ENCODE results near the gene CELF2.

The CELF2 gene

DNA sequence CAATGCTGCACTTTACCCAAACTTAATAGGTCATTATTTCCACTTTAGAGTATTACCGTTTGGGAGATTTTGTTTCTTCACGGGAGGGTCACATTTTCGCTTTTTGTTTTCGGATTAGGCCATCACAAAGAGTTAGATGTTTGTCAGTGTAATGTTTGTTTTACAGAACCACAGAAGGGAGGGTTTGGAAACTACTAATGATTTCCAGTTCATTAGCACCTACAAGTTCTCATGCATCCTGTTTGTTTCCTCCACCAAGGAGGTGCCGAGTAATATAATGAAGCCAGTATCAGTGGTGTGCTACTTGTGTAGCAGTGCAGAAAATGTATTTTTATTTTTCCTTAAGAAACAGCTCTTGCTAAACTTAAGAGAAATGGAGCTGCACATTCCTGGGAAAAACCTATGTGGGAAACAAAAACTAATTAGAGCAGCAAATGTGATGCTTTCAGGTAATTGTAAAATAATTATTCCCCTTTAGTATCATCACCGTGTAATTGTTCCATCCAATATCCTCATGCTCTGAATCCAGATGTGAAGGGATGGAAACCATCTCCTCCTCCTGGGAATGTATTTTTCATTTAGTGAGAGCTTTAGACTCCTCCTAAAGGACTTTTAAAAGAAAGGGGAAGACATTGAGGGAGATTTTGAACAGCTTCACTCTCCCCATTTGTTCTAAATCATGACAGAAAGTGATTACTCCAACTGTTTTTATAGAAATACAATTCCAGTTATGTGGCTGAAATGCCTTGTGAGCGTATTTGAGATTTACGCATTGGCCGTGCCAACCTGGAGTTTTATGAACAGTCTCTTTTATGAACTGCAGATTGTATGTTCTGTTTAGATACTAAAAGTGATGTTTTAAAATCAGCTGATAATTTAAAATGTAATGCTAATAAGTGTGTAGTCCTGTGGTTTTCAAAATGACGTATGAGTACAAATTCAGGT lies 5.6 kb downstream of the CELF2 start:
- DNase-seq: no peak

DNA sequence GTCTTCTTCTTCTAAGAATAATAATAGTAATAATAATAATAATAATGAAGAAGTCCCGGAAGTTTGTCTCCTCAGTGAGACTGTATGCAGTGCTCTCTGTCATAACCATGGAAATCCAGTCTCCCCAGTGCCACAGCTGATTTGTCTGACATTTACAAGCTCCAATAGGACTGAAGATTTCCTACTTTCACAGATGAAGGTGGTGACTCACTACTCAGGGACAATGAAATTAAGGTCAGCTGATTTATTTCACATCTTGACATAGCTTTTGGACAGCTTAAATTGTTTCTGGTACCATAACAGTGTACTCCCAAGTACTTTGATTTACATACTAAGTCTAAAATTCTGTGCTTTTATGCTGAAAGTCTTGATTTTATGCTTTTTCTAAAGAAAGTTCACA lies 6.9 kb downstream of the CELF2 start:
- DNase-seq: no peak

DNA sequence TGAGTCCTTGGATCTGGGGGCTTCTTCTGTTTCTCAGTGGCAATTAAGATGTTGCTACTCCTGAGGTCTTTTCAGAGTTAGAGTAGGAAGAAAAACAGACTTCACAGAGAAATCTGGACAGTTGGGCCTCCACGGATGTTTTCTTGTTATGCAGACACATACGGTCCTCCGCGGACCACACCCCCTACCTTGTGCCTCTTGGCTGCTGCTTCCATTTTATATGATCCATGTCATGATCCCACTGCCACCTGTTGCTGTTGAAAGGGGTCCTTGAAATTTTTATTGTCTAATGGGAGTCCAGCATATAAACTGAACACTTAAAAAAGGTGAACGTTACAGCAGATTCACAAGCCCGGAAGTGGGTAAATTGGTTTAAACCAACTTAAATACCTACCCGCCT lies 8.3 kb downstream of the CELF2 start:
- DNase-seq: no peak

DNA sequence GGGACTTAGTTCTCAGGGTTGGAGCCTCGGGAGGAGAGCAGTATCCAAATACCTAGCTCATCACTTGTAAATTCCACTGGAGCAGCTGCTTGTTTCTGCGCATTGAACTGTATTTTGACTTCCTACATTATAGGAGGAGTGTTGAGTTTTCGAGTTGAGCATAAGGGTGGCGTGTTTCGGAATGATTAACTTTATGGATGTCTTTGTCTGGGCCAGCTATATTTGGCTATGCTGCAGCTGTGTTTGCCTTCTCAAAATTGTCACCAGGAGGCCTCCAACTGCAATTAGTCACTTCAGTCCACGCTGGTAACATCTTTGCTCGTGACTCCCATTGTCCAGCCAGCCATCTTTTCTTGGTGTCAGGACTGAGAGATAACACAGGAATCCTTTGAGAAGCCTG lies 9.1 kb downstream of the CELF2 start:
- DNase-seq: no peak

DNA sequence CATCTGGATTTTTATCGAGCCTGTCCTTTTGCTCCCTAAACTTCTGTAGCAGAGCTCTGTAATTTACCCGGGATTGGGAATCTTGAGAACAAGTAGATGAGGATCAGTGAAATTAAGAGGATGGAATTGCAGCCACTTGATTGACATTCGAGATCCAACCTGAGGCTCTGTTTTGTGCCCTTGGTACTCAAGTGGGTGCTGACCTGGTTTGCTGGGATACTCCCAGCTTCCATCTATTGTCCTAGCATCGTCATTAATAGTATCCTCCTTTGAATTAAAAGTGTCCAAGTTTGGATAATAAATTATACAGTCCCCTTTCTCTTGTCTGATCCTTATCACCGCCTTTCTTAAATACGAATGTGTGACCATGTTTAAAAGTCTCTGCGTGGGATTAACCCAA lies 17.1 kb downstream of the CELF2 start:
- DNase-seq: no peak

DNA sequence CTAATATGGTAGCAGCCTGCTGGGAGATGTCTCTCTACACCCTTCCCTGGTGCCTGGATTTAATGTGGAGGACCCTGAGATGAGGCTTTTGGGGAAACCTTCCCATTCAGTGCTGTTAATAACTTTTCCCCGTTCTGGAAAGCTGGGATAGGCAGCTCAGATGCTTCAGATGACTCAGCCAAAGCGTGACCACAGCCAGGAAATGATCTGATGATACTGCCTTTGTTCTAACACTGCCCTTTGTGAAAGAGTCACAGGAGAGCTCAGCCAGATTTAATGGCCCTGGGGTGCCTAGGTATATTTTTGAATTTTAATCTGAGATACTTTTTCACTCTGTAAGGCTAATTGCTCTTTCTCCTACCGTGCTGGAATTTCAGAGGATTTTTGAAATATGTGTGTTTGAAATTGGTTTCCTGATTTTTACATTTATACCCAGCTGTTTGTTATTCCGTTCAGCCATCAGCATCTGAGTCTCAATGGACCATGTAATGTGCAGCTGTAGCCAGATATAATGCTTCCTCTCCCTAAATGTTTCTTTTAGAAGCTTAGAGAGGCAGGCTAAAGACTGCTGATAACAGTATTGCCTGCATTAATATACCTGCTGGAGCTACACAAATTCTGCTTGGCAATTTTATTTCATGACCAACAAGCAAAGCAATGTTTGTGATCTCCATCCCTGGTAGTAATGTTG lies 17.8 kb downstream of the CELF2 start:
- DNase-seq: no peak

DNA sequence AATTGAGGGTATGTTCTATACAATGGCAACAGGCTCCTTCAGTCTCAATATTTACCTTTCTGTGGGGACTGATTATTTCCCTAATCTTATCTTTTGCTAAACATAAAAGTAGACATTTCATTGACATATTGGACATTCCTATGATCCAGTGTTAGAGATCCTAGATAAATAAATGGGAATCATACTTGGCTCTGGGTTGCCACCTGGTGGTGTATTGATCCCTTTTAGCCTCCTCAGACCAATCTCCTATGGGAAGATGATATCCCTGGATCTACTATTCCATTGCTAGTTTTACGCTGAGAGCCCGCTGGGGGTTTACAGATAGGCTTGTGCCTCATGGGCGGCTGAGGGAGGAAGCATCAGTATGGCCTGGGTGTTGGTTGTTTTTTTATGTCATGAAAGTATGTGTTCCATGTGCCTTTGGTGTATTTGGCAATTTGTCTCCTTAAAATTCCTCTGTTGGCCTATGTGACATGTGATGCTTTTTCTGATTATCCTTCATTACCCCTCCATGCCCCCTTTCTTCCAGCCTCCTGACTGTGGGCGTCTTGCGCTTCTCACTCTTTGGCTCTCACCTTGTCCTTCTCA lies 18.8 kb downstream of the CELF2 start:
- no peak for DNase-seq

DNA sequence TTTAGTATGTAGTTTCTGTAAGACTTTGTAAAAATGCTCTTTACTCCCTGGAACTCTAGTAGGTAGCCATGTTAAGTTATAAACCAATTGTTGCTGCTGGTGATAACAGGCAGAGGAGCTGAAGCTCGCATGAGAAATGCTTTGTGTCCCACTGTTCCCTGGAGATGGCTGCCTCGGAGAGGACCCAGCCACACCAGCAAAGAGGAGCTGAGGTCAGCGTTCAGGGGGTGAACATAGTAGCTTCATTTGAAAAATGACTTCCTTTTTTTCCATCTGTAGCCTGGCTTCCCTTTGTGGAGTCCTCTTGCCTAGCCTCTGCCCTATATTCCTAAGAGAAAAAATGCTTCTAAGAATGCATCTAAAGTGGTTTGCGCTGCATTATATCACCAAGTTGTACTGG lies 20.3 kb downstream of the CELF2 start:
- no peak for DNase-seq

DNA sequence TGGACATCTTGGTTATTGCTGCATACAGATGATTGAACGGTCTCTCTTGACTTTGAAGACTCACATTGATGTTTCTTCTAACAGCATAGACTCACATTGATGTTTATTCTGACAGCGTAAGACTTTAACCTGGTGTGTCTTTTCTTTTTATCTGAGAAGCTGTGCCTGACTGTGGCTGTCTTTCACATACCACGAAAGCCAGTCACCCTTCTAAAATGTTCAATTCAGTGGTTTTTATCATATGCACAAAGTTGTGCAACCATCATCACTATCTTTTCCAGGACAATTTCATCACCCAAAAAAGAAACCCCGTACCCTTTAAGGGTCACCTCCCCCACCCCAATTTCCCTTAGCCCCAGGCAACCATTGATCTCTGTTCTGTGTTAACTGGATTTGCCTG lies 24.7 kb downstream of the CELF2 start:
- DNase-seq: no peak

DNA sequence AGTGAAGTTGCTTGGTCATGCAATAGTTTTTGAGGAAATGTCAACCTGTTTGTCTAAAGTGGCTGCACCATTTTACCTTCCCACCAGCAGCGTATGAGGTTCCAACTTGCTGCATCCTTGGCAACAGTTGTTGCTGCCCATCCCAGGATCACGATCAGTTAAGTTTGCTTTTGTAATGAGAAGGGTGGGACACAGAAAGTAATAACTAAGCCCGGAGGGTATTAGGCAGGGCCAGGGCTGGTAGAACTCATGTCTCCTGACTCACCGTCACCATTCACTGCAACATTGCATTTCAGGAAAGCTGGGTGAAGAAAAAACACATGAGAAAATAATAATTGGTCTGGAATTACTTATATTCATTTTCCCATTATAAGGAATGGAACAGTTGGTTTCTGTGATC lies 25.4 kb downstream of the CELF2 start:
- no peak for DNase-seq

DNA sequence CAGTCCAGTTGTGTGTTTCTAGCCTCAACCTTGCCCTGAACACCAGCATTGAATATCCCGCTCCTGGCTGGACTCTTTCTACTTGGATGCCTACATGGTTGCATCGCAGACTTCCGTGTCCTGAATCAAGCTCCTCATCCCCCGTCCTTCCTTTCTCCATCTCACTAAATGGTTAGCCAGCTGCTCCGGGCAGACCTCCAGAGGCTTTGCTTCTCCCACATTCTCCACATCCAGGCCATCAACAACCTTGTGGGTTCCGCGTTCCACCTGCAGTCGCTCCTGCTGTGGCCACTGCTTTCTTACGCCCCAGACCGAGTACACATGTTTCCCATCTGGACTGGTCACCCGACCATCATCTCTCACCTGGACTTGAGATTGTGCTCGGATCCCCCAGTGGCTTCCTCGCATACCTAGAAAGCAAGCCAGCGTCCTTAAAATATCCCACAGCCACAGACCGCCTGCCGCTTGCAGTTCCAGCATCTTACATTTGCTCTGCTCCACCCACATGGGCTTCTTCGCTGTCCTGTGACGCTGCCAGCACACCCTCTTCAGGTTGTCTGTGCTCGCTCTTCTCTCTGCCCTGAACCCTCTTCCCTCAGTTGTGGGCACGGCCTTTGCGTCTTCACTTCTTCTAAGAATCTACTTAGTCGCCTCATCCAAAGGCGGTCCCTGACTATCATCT lies 25.9 kb downstream of the CELF2 start:
- DNase-seq: no peak

DNA sequence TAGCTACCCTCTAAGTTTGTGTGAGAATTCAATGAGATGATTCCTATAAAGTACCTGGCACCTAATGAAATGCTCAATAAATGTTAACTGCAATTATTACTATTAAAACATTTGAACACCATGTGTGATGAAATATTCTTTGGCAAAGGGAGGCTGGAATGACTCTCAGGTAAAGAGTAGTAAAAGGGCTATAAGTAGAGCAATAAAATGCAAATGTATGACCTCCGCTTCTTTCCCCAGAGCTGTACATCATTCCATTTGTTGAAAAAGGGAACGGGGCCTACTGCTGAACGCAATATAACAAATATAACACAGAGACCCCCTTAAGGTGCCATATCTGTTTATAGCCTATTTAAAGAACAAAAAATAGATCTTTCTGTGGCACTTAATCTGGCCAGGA lies 27.8 kb downstream of the CELF2 start:
- DNase-seq: no peak

DNA sequence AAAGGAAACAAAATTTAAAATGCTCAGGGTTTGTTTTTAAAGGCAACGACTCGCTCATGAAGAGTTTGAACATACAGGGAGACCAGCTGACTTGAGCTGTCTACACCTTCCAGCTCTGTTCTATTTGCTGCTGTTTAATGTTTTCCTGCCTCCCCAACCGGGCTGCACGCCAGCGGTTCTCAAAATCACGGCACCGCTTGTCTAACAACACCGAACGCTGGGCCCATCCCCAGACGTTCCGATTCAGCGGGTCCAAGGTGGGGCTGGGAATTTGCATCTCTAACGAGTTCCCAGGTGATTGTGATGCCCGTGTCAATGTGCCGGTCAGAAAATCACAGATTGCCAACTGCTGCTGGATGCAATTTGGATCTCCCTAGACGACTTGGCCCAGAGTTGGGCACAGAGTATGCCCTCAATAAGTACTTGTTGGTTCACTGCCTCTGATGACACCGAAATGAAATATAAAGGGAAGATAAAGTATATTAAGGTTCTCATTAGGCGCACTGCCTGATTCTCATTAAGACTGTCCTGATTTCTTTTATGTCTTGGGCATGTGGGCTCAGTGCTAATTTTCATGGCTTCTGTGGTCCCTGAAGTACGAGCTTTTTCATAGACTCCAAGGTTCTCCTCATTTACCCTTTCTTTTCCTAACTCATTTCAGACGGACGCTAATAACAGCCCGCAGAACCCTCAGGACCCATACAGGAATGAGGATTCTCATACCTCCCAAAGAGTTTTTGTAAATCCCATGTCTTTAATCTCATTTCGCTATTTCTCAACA lies 28.5 kb downstream of the CELF2 start:
- DNase-seq: no peak

DNA sequence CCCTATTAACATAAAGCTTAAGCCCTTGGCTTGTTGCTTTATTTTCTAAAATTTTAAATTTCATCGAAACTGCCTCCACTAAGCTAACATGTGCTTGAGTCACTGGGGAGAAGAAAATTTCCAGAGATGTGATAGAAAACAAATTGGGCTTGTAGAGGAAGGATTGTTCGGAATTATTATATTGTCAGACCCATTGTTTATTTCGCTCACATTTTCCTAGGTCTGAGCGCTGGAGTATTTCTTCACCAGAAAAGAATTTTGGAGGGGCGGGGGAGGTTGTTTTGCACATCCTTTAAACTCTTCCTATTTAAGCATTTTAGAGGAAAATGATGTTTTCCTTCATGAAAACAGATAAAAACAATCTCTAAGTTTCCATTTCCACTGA lies 29.1 kb downstream of the CELF2 start:
- no peak for DNase-seq

DNA sequence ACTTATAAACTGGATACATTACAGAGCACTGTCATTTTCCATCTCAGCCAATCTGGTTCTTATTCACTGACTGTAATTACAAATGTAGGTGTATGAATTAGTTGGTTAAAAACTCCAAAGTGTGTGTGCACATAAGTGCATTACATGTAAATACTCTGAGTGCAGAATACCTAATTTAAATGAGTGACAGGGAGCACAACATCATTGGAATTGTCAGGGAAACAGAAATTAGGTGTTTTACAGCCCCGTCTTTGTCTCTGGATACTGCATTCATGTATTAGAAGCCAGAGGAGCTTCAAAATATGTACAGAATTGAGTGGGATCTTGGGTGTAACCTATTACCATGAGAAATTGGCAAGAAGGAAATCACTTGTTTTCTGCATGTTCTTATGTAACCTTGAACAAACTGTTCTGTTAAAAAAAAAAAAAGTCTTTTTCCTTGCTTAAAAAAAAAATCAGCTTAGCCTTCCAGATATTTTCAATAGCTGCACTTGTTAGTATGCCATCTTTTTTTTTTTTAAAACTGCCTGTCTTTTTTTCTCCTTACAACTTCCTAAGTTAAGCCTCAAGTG lies 31.1 kb downstream of the CELF2 start:
- DNase-seq: no peak

DNA sequence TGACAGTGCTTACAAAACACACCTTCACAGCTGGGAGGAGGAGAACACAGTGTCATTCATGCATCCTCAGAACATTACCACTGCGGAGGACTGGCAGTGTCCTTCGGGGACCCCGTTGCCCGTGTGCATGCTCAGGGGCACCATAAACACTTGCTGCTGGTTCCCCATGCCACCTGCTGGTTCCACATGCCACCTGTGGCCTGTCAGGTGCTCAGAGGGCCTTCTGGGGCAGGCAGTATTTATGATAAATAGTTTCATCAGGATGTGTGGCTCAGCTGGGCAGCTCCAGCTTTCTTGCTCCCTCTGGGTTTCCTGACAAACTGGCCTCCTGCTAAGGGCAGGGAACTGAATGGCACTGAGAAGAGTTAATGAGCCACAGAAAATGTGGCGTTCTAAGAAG lies 32.1 kb downstream of the CELF2 start:
- no peak for DNase-seq

DNA sequence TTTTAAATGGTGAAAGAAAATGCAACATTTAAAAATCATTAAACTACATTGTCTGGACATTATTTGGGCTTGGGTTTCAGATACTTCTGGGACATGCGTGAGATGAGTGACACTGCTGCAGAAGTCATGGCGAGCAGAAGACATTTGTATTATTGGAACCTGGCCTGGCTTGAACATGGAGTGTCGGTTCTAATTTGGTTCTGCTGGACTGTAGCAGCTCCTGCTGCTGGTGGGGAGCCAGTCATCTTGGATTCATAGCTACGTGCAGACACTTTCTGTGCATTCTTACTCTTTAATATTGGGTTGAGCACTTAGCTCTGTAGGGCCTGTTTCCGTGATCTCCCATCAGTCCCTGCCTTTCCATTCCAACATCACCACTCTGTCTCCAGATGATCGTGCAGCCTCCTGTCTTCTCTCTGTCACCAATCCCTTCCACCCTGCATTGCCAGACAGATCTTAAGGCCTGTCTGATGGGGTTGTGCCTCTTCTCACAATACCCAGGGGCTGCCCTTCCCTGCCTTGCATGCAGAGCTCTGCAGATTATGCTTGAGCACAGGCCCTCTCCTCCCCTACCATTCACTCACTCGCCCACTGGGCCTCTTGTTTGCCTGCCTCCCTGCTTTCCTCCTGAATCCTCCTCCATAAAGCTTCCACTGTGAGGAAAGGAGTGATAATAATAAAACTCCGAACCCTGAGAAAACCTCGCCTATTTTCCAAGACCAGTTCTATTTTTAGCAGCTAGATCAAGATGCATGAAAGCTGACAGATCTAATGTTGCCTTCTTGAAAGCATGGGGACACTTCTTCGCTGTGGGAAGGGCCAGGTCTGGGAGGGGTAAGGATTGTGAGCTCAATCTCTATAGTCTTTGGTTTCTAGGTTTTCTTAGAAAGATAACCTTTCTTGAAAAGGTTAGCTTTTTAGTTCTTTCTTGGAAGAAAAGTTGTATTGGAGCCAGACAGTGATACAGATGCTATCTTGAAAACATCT lies 32.9 kb downstream of the CELF2 start:
- DNase-seq: no peak

DNA sequence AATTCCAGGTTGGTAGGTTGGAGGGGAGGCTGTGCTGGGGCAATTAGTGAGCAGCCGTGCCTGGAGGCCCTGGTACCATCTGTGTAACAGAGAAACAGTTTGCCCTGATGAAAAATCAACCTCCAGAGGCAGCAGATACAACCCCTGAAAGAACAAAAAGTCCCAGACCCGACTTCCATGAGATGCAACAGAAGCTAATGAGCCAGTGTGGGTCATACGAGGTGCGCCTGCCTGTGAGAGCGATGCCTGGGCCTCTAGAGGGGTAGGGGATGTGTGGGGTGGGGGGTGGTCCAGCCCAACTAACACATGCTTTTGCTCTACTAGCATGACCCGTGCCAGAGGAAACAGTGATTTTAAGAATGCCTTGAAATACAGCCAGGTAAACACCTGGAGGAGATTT lies 39.3 kb downstream of the CELF2 start:
- no peak for DNase-seq

DNA sequence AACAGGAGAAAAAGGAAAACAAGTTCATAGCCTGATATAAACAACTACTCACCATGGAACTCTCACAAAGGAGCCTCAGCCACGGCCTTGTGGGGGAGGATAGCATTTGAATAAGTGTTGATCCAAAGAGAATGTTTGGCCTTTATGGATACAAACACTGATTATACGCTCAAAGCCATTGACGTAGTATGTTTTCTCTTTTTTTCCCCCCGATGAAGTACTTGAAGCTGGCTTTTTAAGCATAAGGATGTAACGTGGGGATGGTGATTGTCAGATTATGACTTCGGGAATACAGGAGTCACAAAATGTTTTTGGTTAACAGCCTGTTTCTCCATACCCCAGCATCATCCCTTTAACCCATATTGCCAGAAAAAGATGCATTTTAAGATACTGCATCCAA lies 39.8 kb downstream of the CELF2 start:
- DNase-seq: no peak

DNA sequence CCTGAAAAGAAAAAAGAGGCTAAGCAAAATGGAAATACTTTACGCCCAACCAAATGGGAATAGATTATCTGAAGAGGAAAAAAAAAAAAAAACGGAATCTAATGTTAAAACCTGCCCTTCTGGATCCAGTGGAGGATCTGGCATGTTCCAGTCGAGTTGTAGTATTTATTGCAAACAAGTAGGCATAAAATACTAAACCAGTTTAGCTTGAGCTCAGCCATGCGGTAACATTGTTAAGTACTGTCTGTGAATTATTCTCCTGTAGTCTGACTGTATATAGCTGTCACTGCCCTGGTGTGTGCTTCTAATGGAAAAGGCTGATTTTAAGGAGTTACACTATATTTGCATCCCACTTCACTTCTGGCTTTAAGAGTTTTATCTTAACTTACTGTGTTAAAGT lies 40.3 kb downstream of the CELF2 start:
- DNase-seq: no peak

DNA sequence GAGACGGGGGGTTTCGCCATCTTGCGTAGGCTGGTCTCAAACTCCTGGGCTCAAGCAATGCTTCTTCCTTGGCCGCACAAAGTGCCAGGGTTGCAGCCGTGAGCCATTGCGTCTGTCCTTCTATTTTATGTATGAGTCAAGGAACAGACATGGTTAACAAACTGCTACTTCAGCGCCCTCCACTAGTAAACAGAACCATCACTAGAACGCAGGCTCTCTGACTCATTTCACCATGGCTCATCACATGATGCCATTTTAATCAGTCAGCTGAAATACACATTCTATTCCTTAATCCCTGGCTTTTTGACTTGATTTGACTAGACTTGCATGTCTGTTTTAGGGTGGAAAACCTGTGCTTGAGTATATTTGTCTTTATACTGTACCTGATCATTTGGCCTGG lies 41.3 kb downstream of the CELF2 start:
- no peak for DNase-seq

All from 8988T (cell line).